ENCODE results near the gene MMADHC. TPM values are rescaled to one million over a fixed set of nuclear protein-coding genes. Genes with fewer than 3 reads are reported as not detected.

MMADHC gene
- total RNA-seq, 3 donors from 2014 or later, result 84.2 to 111 (median 109) TPM

DNA sequence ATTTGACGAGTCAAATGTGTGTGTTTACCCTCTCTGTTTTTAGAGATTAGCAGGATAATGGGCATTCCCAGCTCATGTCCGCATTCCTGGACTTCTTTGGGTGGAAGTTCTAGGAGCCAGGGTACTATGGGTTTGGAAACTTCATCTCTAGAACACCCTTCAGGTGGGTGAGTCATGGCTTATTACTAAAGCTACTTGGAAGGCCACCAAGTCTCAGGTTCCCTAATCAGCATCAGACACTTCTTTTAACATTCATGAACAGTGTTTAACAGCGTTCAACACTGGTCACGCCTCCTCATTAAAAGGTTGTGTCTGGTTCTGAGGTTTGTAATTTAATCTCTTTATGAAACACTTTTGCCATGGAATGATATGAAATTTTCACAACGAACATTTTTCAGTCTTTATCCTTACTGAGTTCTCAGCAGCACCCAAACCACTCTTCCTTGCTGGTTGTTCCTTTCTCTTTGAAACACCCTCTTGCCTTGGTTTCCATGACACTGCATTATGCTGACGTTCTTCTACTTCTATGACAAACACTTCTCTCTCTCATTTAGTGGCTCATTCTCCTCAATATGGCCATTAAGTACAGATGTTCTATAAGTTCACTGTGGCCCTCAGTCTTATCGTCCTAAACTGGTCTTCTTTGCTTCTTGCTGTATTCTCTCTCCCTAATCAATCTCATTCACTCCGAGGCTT, 49.3 kb downstream of the MMADHC start:
- Histone ChIP-seq H3K27me3 (no peaks in the 10 kb centered on the region), H3K4me1 (no peaks in the 10 kb centered on the region), H3K27ac (no peak overlapping the region), H3K4me3 (no peak overlapping the region), H3K9me3 (peaks cover 0 to 8% of the 10 kb centered on the region in 2 donors), H3K36me3 (no peaks in the 10 kb centered on the region)
- intact Hi-C loops (cut with DNase I; ENCODE audit: low total_unique reads), result no loop called here
- TF ChIP-seq POLR2A (IDR thresholded peaks at IDR 0.05), result no peak
- TF ChIP-seq POLR2AphosphoS5 (IDR thresholded peaks at IDR 0.05), result no peak
- no peak for TF ChIP-seq CTCF (IDR thresholded peaks at IDR 0.05)
- DNase-seq (ENCODE audit: low spot score in 2 of 2), result no peak

DNA sequence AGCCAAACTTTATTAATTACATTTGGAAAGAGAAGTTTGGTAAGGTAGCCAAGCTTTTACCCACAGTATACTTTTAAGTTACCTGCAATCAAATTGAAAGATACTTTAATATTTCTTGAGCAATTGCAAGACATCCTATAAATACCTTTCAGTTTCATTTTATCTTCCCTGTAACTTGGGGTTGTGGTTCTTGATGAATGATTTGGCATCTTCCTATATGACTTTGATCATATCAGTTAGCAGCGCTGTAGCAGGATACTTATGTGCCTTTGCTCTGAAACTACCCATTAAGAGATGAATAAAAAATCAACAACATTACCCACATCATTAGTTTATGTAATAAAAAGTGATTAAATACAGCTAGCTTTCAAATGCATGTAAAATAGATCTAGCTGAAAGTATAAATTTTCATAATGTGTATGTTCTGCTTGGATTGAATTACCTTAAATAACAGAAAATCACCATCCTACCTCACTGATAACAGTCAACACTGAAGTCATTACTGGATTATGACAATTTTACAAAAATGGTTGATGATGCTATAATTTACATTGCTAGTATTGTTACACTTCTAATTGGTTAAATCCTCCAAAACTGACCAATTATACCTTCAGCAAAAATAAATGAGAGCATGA, 50.4 kb downstream of the MMADHC start:
- Histone ChIP-seq H3K4me3 (no peak overlapping the region), H3K4me1 (no peaks in the 10 kb centered on the region), H3K36me3 (no peaks in the 10 kb centered on the region), H3K27ac (no peak overlapping the region), H3K27me3 (no peaks in the 10 kb centered on the region), H3K9me3 (peaks cover 0 to 8% of the 10 kb centered on the region in 2 donors)
- no peak for TF ChIP-seq POLR2AphosphoS5 (IDR thresholded peaks at IDR 0.05)
- no peak for TF ChIP-seq POLR2A (IDR thresholded peaks at IDR 0.05)
- TF ChIP-seq CTCF (IDR thresholded peaks at IDR 0.05), result no peak
- intact Hi-C loops (cut with DNase I; ENCODE audit: low total_unique reads), result no loop called here
- DNase-seq (ENCODE audit: low spot score in 2 of 2), result no peak

- H3K27me3 ChIP-seq, result no peaks in the 10 kb centered on the region
- no peak overlapping the region for H3K4me3 ChIP-seq
- intact Hi-C loops (cut with DNase I; ENCODE audit: low total_unique reads), result no loop called here
- H3K9me3 ChIP-seq, result peaks cover 0 to 8% of the 10 kb centered on the region in 2 donors
- no peak for DNase-seq (ENCODE audit: low spot score in 2 of 2)
- H3K36me3 ChIP-seq, result no peaks in the 10 kb centered on the region
- no peaks in the 10 kb centered on the region for H3K4me1 ChIP-seq
- H3K27ac ChIP-seq, result no peak overlapping the region
- TF ChIP-seq CTCF (IDR thresholded peaks at IDR 0.05) (no peak), POLR2AphosphoS5 (IDR thresholded peaks at IDR 0.05) (no peak), POLR2A (IDR thresholded peaks at IDR 0.05) (no peak)
These were observed 50.9 kb downstream of the MMADHC start for GRCh38 chr2:149536649-149537048.

DNA sequence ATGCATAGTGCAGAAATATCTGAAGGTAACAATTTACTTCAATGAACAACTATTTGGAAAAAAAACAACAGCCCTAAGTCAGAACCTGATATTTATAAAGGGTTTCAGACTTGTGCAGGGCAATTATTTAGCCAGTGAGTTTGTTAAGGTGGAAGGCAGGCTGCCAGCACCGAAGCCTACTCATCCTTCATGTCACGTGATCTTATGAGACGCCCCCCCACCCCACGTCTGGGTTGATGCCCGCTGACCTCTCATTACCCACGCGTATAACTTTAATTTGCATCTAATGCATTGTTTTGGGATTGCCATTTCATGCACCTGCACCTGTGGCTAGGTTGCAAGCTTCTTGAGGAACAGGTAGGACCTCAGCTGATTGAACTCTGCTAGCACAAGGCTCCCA, 52.9 kb downstream of the MMADHC start:
- peaks cover 0 to 3% of the 10 kb centered on the region in 2 donors for H3K9me3 ChIP-seq
- H3K27me3 ChIP-seq, result no peaks in the 10 kb centered on the region
- no peak overlapping the region for H3K4me3 ChIP-seq
- H3K36me3 ChIP-seq, result no peaks in the 10 kb centered on the region
- no peaks in the 10 kb centered on the region for H3K4me1 ChIP-seq
- H3K27ac ChIP-seq, result no peak overlapping the region
- intact Hi-C loops (cut with DNase I; ENCODE audit: low total_unique reads), result no loop called here
- TF ChIP-seq CTCF (IDR thresholded peaks at IDR 0.05) (no peak), POLR2A (IDR thresholded peaks at IDR 0.05) (no peak), POLR2AphosphoS5 (IDR thresholded peaks at IDR 0.05) (no peak)
- DNase-seq (ENCODE audit: low spot score in 2 of 2), result no peak

GRCh38 chr2:149528983-149529382, 58.6 kb downstream of the MMADHC start:
- no peak overlapping the region for H3K27ac ChIP-seq
- no peaks in the 10 kb centered on the region for H3K4me1 ChIP-seq
- no peak overlapping the region for H3K4me3 ChIP-seq
- intact Hi-C loops (cut with DNase I; ENCODE audit: low total_unique reads), result no loop called here
- H3K36me3 ChIP-seq, result no peaks in the 10 kb centered on the region
- no peak for DNase-seq (ENCODE audit: low spot score in 2 of 2)
- no peaks in the 10 kb centered on the region for H3K9me3 ChIP-seq
- TF ChIP-seq POLR2A (IDR thresholded peaks at IDR 0.05) (no peak), POLR2AphosphoS5 (IDR thresholded peaks at IDR 0.05) (no peak), CTCF (IDR thresholded peaks at IDR 0.05) (no peak)
- no peaks in the 10 kb centered on the region for H3K27me3 ChIP-seq
